Endothelial cell of umbilical vein (primary cell): ENCODE data around the gene FIZ1.

Source experiments
- POLR2A ChIP-seq: IDR thresholded peaks from 2 replicates; pipeline ENCODE4 v1.6.1; 2012; ENCODE audit warnings: low read depth, mild to moderate bottlenecking, control low read depth, low read length
- POLR2AphosphoS5 ChIP-seq: IDR thresholded peaks from 2 replicates; pipeline ENCODE4 v1.6.1; 2012; ENCODE audit warnings: low read depth, mild to moderate bottlenecking, control low read depth, low read length, moderate library complexity; ENCODE audit not compliant: insufficient read depth

DNA sequence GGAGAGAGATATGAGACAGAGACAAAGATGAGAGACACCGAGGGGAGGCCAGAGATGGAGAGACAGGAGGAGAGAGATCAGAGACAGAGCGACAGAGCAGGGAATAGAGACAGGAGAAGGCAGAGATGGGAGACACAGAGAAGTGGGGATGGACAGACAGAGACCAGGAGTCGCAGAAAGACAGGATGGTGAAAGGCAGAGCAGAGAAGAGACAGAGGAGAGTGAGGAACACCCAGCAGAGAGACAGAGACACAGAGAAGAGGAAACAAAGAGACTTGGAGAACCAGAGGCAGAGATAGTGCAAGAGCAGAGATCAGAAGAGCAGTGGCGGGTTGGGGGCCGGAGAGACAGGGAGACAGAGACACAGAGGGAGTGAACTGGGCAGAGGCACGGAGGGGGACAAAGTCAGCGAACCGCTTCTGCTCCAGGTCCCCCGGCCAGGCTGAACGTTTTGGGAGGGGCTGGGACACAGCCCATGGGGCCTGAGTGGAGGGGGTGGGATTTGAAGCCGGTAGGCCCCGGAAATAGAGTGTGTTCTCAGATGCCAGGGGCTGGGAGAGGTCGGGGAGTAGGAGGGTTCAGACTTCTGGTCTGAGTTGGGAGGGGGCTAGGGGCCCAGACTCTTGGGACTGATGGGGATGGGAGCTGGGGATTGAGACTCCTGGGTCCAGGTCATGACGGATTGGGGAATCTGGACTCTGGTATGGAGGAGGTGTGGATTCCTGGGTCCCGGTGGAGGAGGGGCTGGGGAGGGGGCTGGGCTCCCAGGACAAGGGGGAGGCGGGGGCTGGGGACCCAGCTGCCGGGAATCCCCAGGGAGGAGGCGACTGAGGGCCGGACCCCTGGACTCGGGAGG is 19.3 kb downstream of the FIZ1 start:
- TF ChIP-seq POLR2A (peak; percentile 17), POLR2AphosphoS5 (no peak)
